Neural progenitor cell (in vitro differentiated cells): ENCODE results near the gene DNAJC5. TPM values are rescaled to one million over a fixed set of nuclear protein-coding genes. Genes with fewer than 3 reads are reported as not detected.

Experiments
- DNase-seq: peaks from one replicate; pipeline ENCODE4 v3.0.0-alpha.2; 2016; ENCODE audit warnings: low spot score
- H2AFZ ChIP-seq: fragments of 200-600 bp; sonication (generic); replicated peaks from 2 replicates; pipeline ENCODE4 v1.6.1; 2016; ENCODE audit warnings: antibody characterized with exemption
- H3F3A ChIP-seq: fragments of 200-600 bp; sonication (generic); 2 replicates; pipeline ENCODE4 v1.6.1; 2016; ENCODE audit warnings: antibody characterized with exemption, low read depth
- H3K27ac ChIP-seq: fragments of 200-600 bp; sonication (generic); 2 replicates; pipeline ENCODE4 v1.5.1; 2016; ENCODE audit warnings: mild to moderate bottlenecking
- H3K27me3 ChIP-seq: fragments of 200-600 bp; sonication (generic); 2 replicates; pipeline ENCODE4 v1.6.1; 2016; ENCODE audit warnings: mild to moderate bottlenecking, moderate library complexity
- H3K36me3 ChIP-seq: fragments of 200-600 bp; sonication (generic); 2 replicates; pipeline ENCODE4 v1.5.1; 2016
- H3K4me1 ChIP-seq: fragments of 200-600 bp; sonication (generic); 2 replicates; pipeline ENCODE4 v1.6.1; 2016; ENCODE audit warnings: mixed run types
- H3K4me2 ChIP-seq: fragments of 200-600 bp; sonication (generic); 2 replicates; pipeline ENCODE4 v1.6.1; 2016
- H3K4me3 ChIP-seq: fragments of 200-600 bp; sonication (generic); 2 replicates; pipeline ENCODE4 v1.5.1; 2016
- H3K79me2 ChIP-seq: fragments of 200-600 bp; sonication (generic); 2 replicates; pipeline ENCODE4 v1.6.1; 2016; ENCODE audit warnings: low read depth
- H3K9ac ChIP-seq: fragments of 200-600 bp; sonication (generic); 2 replicates; pipeline ENCODE4 v1.6.1; 2016
- H3K9me3 ChIP-seq: fragments of 200-600 bp; sonication (generic); 2 replicates; pipeline ENCODE4 v1.5.1; 2016; ENCODE audit warnings: low read depth
- H4K20me1 ChIP-seq: fragments of 200-600 bp; sonication (generic); 2 replicates; pipeline ENCODE4 v1.6.1; 2016; ENCODE audit warnings: low read depth
- H3K27ac Mint-ChIP-seq: 3 replicates; pipeline ENCODE4 v1.8.0; 2021; ENCODE audit warnings: mixed read lengths
- H3K27me3 Mint-ChIP-seq: 2 replicates; pipeline ENCODE4 v1.8.0; 2022; ENCODE audit warnings: low read depth, mild to moderate bottlenecking, inconsistent platforms, moderate library complexity, mixed read lengths; ENCODE audit not compliant: insufficient read depth
- H3K36me3 Mint-ChIP-seq: 3 replicates; pipeline ENCODE4 v1.8.0; 2021; ENCODE audit warnings: mixed read lengths
- H3K4me1 Mint-ChIP-seq: 3 replicates; pipeline ENCODE4 v1.8.0; 2021; ENCODE audit warnings: mixed read lengths
- H3K4me3 Mint-ChIP-seq: 3 replicates; pipeline ENCODE4 v1.8.0; 2021; ENCODE audit warnings: mild to moderate bottlenecking, moderate library complexity, mixed read lengths
- H3K9me3 Mint-ChIP-seq: 3 replicates; pipeline ENCODE4 v1.8.0; 2020; ENCODE audit warnings: mixed read lengths
- CTCF ChIP-seq: fragments of 200-600 bp; sonication (generic); IDR thresholded peaks from 2 replicates; pipeline ENCODE4 v1.5.1; 2017; ENCODE audit warnings: antibody characterized with exemption, mild to moderate bottlenecking
- EZH2 ChIP-seq: fragments of 200-600 bp; sonication (generic); IDR thresholded peaks from 2 replicates; pipeline ENCODE4 v1.6.1; 2017; ENCODE audit warnings: antibody characterized with exemption, mild to moderate bottlenecking, moderate library complexity
- EZH2phosphoT487 ChIP-seq: fragments of 200-600 bp; sonication (generic); IDR thresholded peaks from 2 replicates; pipeline ENCODE4 v1.6.1; 2017; ENCODE audit warnings: antibody characterized with exemption
- microRNA counts: library from miRNA; unstranded; fragments of <30 nt; microRNA quantifications from one replicate; lab custom pipeline; 2016
- microRNA-seq: library from miRNA; unstranded; fragments of <30 nt; microRNA quantifications from one replicate; pipeline ENCODE4, GENCODE V29; 2016
- small RNA-seq: library from RNA; depleted of rRNA; stranded (forward); fragments of <200 nt; gene quantifications from one replicate; pipeline ENCODE3, GENCODE V24; 2015
- total RNA-seq: library from RNA; depleted of rRNA; stranded (reverse); fragments of >200 nt; gene quantifications from 2 replicates; pipeline ENCODE4 v1.2.3, GENCODE V29; 2015; ENCODE audit warnings: low replicate concordance

Gene DNAJC5
- total RNA-seq, 1 donor from 2014 or later: 17.2 TPM

- peaks cover 32% of the 10 kb centered on the region for H3K4me1 Mint-ChIP-seq
- TF ChIP-seq EZH2 (no peak), CTCF (no peak), EZH2phosphoT487 (no peak)
- peaks cover 25% of the 10 kb centered on the region for H4K20me1 ChIP-seq
- H3K27me3 Mint-ChIP-seq: peaks cover 11% of the 10 kb centered on the region
- H3K36me3 ChIP-seq: no peaks in the 10 kb centered on the region
- no peak overlapping the region for H3K27ac ChIP-seq
- H3K4me3 ChIP-seq: peak overlapping the region; percentile 86
- no peaks in the 10 kb centered on the region for H3K9me3 ChIP-seq
- no peak overlapping the region for H3K9ac ChIP-seq
- no peaks in the 10 kb centered on the region for H3K9me3 Mint-ChIP-seq
- peaks cover 44% of the 10 kb centered on the region for H3F3A ChIP-seq
- H3K36me3 Mint-ChIP-seq: peaks cover 14% of the 10 kb centered on the region
- peaks cover 18% of the 10 kb centered on the region for H3K4me1 ChIP-seq
- DNase-seq: no peak
- H3K4me3 Mint-ChIP-seq: peak overlapping the region; percentile 95
- peaks cover 9% of the 10 kb centered on the region for H3K27me3 ChIP-seq
- no peak overlapping the region for H2AFZ ChIP-seq
- peaks cover 35% of the 10 kb centered on the region for H3K79me2 ChIP-seq
- H3K27ac Mint-ChIP-seq: peak overlapping the region; percentile 46
- H3K4me2 ChIP-seq: peak overlapping the region; percentile 96
These were observed 85.4 kb downstream of the DNAJC5 start for GRCh38 chr20:63980317-63980805.

GRCh38 chr20:63980806-63981728 is 86.1 kb downstream of the DNAJC5 start, which contains the start of gene PRPF6:
Gene PRPF6 (plus strand): TSS chr20:63981132. CDS start chr20:63981246, 114 bp downstream.
- peaks cover 44% of the 10 kb centered on the region for H3F3A ChIP-seq
- Mint-ChIP-seq H3K9me3 (no peaks in the 10 kb centered on the region), H3K4me3 (peak within 1 kb of the TSS; percentile 95), H3K27me3 (peaks cover 11% of the 10 kb centered on the region), H3K27ac (peak within 1 kb of the TSS; percentile 46), H3K4me1 (peaks cover 32% of the 10 kb centered on the region), H3K36me3 (peaks cover 19% of the 10 kb centered on the region)
- TF ChIP-seq EZH2: no peak
- no peak for TF ChIP-seq EZH2phosphoT487
- peak; percentile 87 for TF ChIP-seq CTCF
- H3K4me3 ChIP-seq: peak within 1 kb of the TSS; percentile 86
- peaks cover 35% of the 10 kb centered on the region for H3K79me2 ChIP-seq
- peak within 1 kb of the TSS; percentile 98 for H3K4me2 ChIP-seq
- H3K27ac ChIP-seq: peak within 1 kb of the TSS; percentile 94
- H3K27me3 ChIP-seq: peaks cover 9% of the 10 kb centered on the region
- no peaks in the 10 kb centered on the region for H3K36me3 ChIP-seq
- H3K4me1 ChIP-seq: peaks cover 18% of the 10 kb centered on the region
- H3K9me3 ChIP-seq: no peaks in the 10 kb centered on the region
- H2AFZ ChIP-seq: peak within 1 kb of the TSS; percentile 89
- peaks cover 25% of the 10 kb centered on the region for H4K20me1 ChIP-seq
- peak; percentile 99 for DNase-seq
- peak within 1 kb of the TSS; percentile 77 for H3K9ac ChIP-seq

- Mint-ChIP-seq H3K4me3 (peak overlapping the region; percentile 61), H3K27me3 (peaks cover 10% of the 10 kb centered on the region), H3K4me1 (peaks cover 28% of the 10 kb centered on the region), H3K27ac (peak overlapping the region; percentile 26), H3K9me3 (no peaks in the 10 kb centered on the region), H3K36me3 (peaks cover 21% of the 10 kb centered on the region)
- Histone ChIP-seq H3K9ac (no peak overlapping the region), H3K27me3 (peaks cover 7% of the 10 kb centered on the region), H2AFZ (no peak overlapping the region), H3K4me3 (no peak overlapping the region), H3K4me2 (no peak overlapping the region), H3K27ac (no peak overlapping the region), H3K9me3 (no peaks in the 10 kb centered on the region), H3K36me3 (no peaks in the 10 kb centered on the region), H4K20me1 (peaks cover 25% of the 10 kb centered on the region), H3F3A (peaks cover 40% of the 10 kb centered on the region), H3K79me2 (peaks cover 35% of the 10 kb centered on the region), H3K4me1 (peaks cover 18% of the 10 kb centered on the region)
- no peak for DNase-seq
- TF ChIP-seq CTCF: no peak
- no peak for TF ChIP-seq EZH2
- no peak for TF ChIP-seq EZH2phosphoT487
These were observed 88.0 kb downstream of the DNAJC5 start for GRCh38 chr20:63982937-63983336.

MicroRNAs encoded within 50 kb of the gene (microRNA counts, 767-probe panel; counts per million panel counts)
- microRNA hsa-miR-1914-5p (lab: Ali Mortazavi, UCI) (460 counts per million, percentile 90 among the panel's probes with 10 or more counts), microRNA hsa-miR-647 (lab: Ali Mortazavi, UCI) (460 counts per million, percentile 90 among the panel's probes with 10 or more counts), microRNA hsa-miR-941 (lab: Ali Mortazavi, UCI) (460 counts per million, percentile 90 among the panel's probes with 10 or more counts)

Small RNA genes lying within 50 kb of the gene (microRNA-seq; reads per million reads assigned to microRNA genes)
- gene MIR1914 (not detected), gene MIR647 (not detected), gene MIR941-1 (not detected), gene MIR941-2 (not detected), gene MIR941-3 (not detected), gene MIR941-4 (not detected), gene MIR941-5 (not detected)

Small RNA genes lying within 50 kb of the gene (small RNA-seq; reads per million reads assigned to genes)
- gene MIR647 (not detected), gene MIR941-2 (not detected), gene MIR941-4 (not detected), gene MIR941-5 (not detected), gene RNU1-134P (0.25 reads per million, percentile 14 among the genes with 10 or more reads in this experiment)

Other genes with a start within 250 kb of the DNAJC5 start
- gene STMN3, start 241.7 kb upstream of the DNAJC5 start, total RNA-seq: 3.3 and 6.1 TPM in 2 replicates
- gene RTEL1, start 236.8 kb upstream of the DNAJC5 start, total RNA-seq: 6.0 and 16.7 TPM in 2 replicates
- 0.25 TPM in 1 of 2 replicates, not detected in the other for gene TNFRSF6B, start 198.5 kb upstream of the DNAJC5 start, total RNA-seq
- 18.3 and 32.6 TPM in 2 replicates for gene ARFRP1, start 187.2 kb upstream of the DNAJC5 start, total RNA-seq
- gene ZGPAT, start 187.1 kb upstream of the DNAJC5 start, total RNA-seq: 8.2 and 26.8 TPM in 2 replicates
- gene LIME1, start 158.5 kb upstream of the DNAJC5 start, total RNA-seq: 0.47 and 10.9 TPM in 2 replicates
- 12.0 and 58.0 TPM in 2 replicates for gene SLC2A4RG, start 155.3 kb upstream of the DNAJC5 start, total RNA-seq
- 8.1 and 13.9 TPM in 2 replicates for gene ZBTB46, start 63.9 kb upstream of the DNAJC5 start, total RNA-seq
- not detected in 2 replicates for gene ABHD16B, start 33.6 kb upstream of the DNAJC5 start, total RNA-seq
- 66.6 and 80.1 TPM in 2 replicates for gene TPD52L2, start 29.9 kb upstream of the DNAJC5 start, total RNA-seq
- 10.8 and 22.7 TPM in 2 replicates for gene UCKL1, start 61.3 kb downstream of the DNAJC5 start, total RNA-seq
- gene ZNF512B, start 74.8 kb downstream of the DNAJC5 start, total RNA-seq: 2.9 and 11.4 TPM in 2 replicates
- gene SAMD10, start 84.5 kb downstream of the DNAJC5 start, total RNA-seq: 0.19 and 4.9 TPM in 2 replicates
- gene PRPF6, start 86.0 kb downstream of the DNAJC5 start, total RNA-seq: 51.9 and 77.0 TPM in 2 replicates
- 0.04 and 0.96 TPM in 2 replicates for gene C20orf204, start 141.1 kb downstream of the DNAJC5 start, total RNA-seq
- gene SOX18, start 154.5 kb downstream of the DNAJC5 start, total RNA-seq: not detected in 2 replicates
- 23.2 and 51.2 TPM in 2 replicates for gene TCEA2, start 168.1 kb downstream of the DNAJC5 start, total RNA-seq
- 2.0 and 11.0 TPM in 2 replicates for gene RGS19, start 184.4 kb downstream of the DNAJC5 start, total RNA-seq
- 1.3 and 3.3 TPM in 2 replicates for gene OPRL1, start 185.0 kb downstream of the DNAJC5 start, total RNA-seq
- 0.99 TPM in 1 of 2 replicates, not detected in the other for gene LKAAEAR1, start 189.3 kb downstream of the DNAJC5 start, total RNA-seq
- gene NPBWR2, start 212.4 kb downstream of the DNAJC5 start, total RNA-seq: not detected in 2 replicates